D721Med (cell line): ENCODE data around the gene TKTL1.

Experiments used
- DNase-seq: peaks from one replicate; pipeline ENCODE4 v3.0.0; 2011; ENCODE audit warnings: low spot score; ENCODE audit not compliant: insufficient read length
- FAIRE-seq: peaks from 2 replicates; lab custom pipeline; 2011; peaks lifted over from hg19 to GRCh38; lab: Jason Lieb, UNC
- TF ChIP-seq, protein P1 (sequence below): IDR thresholded peaks from 2 replicates; pipeline ENCODE4 v1.5.1; 2012; ENCODE audit warnings: mild to moderate bottlenecking, control low read depth; ENCODE audit not compliant: insufficient read depth; ENCODE audit errors: missing control alignments

The TKTL1 gene

DNA sequence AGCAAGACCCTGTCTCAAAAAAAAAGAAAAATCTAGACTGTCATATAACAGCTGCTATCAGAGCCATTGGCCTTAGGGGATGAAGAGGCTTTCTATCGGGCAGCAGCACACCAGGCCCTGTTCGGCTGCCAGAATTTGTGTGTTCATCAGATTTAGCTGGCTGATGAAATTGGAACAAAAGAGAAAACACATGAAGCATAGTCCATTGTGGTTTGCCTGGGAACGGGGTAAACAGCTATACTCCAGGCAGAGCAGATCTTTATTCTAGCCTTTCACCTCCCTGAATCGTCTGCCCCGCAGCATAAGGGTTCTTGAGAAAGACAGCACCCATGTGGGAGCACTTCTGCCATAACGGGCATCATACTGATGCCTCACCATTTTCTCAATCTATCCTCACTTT, 11.6 kb downstream of the TKTL1 start:
- TF ChIP-seq, protein P1, sequence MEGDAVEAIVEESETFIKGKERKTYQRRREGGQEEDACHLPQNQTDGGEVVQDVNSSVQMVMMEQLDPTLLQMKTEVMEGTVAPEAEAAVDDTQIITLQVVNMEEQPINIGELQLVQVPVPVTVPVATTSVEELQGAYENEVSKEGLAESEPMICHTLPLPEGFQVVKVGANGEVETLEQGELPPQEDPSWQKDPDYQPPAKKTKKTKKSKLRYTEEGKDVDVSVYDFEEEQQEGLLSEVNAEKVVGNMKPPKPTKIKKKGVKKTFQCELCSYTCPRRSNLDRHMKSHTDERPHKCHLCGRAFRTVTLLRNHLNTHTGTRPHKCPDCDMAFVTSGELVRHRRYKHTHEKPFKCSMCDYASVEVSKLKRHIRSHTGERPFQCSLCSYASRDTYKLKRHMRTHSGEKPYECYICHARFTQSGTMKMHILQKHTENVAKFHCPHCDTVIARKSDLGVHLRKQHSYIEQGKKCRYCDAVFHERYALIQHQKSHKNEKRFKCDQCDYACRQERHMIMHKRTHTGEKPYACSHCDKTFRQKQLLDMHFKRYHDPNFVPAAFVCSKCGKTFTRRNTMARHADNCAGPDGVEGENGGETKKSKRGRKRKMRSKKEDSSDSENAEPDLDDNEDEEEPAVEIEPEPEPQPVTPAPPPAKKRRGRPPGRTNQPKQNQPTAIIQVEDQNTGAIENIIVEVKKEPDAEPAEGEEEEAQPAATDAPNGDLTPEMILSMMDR, result no peak
- FAIRE-seq, result no peak
- no peak for DNase-seq

DNA sequence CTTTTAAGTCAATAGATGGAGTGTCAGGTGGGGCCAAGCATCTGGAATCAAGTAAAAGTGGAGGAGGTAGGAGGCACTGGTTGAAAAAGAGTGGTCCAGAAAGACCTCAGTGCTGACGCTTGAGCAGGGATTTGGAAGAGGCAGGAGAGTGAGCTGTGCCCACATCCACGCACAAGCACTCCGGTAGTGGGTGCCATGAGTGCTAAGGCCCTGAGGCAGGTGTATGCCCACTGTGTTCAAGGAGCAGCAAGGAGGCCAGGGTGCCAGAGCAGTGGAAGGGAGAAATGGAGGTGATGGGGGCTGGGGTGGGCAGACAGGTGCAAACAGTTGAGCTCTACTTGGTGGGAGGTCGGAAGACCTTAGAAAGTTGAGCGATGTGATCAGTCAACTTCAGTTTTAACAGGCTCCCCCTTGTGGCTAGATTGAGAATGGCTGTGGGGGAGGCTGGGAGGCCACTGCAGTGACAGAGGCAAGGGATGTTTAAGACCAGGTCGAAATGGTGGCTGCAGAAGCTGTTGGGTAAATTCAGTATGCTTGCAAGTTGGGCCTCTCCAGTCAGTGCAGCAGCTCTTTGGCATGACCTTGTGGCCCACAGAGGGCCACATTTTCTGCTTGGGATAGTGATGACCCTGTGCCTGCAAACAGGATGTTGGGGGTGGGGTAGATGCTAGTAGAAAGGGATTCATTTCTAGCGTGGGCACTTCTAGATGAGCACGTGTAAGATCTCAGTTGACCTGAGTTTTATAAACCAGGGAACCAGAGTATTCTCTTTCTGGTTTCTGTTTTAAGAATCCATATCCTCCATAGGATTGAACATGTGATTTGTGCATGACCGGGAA, 12.7 kb downstream of the TKTL1 start:
- FAIRE-seq (peak; percentile 69), DNase-seq (no peak)
- TF ChIP-seq, protein P1, result peak; percentile 57

DNA sequence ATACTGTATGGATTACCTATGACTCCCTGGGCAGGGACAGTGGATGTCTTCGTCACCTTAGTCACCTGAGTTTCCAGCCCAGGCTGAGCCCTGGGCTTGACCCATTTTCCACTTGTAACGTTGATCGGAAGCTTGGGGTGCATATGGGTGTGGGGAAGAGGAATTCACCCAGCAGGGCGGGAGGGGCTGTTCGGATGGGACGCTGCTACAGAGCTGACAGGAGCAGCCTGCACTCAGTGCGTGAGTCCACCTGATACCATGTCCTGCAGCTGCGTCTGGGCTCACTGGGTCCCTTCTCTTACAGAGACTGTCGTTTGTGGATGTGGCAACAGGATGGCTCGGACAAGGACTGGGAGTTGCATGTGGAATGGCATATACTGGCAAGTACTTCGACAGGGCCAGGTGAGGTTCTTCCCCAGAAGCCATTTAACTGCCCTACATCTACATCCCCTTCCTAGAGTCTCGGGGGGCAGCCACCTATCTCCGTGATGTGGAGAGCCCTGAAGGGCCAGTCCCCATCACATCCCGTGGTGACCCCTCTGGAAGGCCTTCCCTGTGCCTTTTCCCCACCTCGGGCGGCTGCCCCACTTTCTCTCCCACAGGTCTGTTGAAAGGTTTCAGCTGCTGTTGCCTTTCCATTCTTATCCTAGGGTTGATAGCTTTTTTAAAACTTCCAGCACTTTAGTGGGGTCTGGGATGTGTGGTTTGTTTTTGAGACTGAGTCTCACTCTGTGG, 13.6 kb downstream of the TKTL1 start:
- no peak for FAIRE-seq
- TF ChIP-seq, protein P1, result no peak
- DNase-seq, result no peak

DNA sequence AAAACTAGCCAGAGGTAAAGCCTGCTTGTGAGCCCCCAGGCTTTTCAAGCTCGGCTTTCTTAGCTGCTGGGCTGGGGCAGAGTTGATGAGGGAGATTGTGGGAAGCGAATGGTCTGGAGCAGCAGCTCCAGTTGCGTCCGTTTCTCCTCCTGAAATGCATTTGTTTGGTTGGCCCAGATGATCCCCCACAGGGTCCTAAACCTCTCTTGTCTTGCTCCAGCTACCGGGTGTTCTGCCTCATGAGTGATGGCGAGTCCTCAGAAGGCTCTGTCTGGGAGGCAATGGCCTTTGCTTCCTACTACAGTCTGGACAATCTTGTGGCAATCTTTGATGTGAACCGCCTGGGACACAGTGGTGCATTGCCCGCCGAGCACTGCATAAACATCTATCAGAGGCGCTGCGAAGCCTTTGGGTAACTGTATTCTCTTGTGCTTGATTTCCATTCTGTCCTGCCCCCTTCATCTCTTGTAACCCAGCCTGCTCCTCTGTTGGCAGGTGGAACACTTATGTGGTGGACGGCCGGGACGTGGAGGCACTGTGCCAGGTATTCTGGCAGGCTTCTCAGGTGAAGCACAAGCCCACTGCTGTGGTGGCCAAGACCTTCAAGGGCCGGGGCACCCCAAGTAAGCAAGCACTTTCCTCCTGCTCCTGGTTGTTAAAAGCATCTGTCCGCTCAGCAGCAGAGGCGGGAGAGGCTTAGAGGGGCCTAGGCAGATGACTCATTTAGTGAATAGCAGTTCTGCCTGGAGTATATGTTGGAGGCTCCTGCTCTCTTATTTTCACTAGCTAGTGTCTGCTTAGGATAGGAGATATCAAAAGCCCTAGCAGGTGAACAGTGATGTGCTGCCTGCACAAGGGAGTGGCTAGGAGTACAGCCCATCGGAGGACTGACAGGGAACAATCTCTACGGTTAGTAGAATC, 15.3 kb downstream of the TKTL1 start:
- FAIRE-seq (no peak), DNase-seq (no peak)
- TF ChIP-seq, protein P1, result no peak

DNA sequence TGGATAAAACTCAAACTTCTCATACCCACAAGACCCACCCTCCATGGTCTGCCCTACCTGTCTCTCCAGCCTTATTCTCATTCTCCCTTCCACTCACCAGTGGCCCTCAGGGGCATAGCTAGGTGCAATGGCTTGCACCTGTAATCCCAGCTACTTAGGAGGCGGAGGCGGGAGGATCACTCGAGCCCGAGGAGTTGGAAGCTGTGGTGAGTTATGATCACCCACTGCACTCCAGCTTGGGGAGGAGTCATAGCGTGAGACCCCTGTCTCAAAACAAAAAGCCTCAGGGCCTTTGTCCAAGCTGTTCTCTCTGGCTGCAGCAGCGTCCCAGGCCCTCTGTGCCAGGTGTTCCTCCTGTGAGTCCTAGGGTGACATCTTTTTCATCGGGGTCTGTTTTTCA, 16.5 kb downstream of the TKTL1 start:
- TF ChIP-seq, protein P1, result no peak
- FAIRE-seq (no peak), DNase-seq (no peak)

DNA sequence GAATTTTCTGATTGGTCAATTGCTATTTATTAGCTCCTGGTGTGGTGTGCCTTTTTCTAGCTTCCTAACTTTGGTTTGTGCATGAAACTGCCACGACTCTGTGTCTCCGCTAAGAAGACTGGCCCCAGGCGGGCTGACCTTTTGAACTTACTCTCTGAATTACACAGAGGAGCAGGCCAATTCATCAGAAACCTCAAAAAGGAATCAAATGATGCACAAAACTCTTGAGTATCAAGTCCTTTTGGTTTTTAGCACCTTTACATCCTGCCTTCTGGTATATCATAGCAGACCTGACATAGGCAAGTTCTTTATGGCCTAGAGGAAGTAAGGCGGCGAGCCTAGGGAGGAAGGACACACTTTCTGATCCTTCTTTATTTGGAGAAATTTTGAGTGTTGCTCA, 17.6 kb downstream of the TKTL1 start:
- TF ChIP-seq, protein P1, result no peak
- FAIRE-seq, result no peak
- DNase-seq, result no peak
